Stimulated activated naive CD8-positive, alpha-beta T cell treated with anti-CD3 and anti-CD28 coated beads, Interleukin-15, Interleukin-2, amounts not matched to agents 100 U/mL and 50 U/mL, for 24 hours (primary cell): ENCODE measurements around the gene GET3.
"Not testable (repeated sequence)": the region's sequence is repeated elsewhere in the genome, so short reads cannot be mapped to it uniquely, and the experiment has no call there.

Source experiments
- ATAC-seq: fragments of 150-1000 bp; cut with Tn5 transposase; one replicate; pipeline ENCODE4 v1.10.0; 2021
- DNase-seq: peaks from one replicate; pipeline ENCODE4 v3.0.0; 2021

The GET3 gene

GRCh38 chr19:12715929-12716328 is 21.4 kb upstream of the GET3 start:
- ATAC-seq (no peak), DNase-seq (no peak)

- no peak for DNase-seq
These were observed 17.0 kb upstream of the GET3 start for GRCh38 chr19:12720296-12720695.

GRCh38 chr19:12720851-12721655 is 16.2 kb upstream of the GET3 start:
- no peak for ATAC-seq
- no peak for DNase-seq

More at GRCh38 chr19:12720296-12720695, 17.0 kb upstream of the GET3 start:
- no peak for ATAC-seq

GRCh38 chr19:12721656-12722565 is 15.4 kb upstream of the GET3 start:
- DNase-seq = peak; percentile 62

GRCh38 chr19:12722566-12723380 is 14.5 kb upstream of the GET3 start:
- peak; percentile 93 for DNase-seq
- peak; percentile 88 for ATAC-seq

More at GRCh38 chr19:12721656-12722565, 15.4 kb upstream of the GET3 start:
- ATAC-seq = peak; percentile 34

- DNase-seq (no peak), ATAC-seq (no peak)
These were observed 14.0 kb upstream of the GET3 start for GRCh38 chr19:12723381-12723640.

GRCh38 chr19:12723641-12724426 is 13.5 kb upstream of the GET3 start, which contains the start of gene TNPO2:
TSS of gene TNPO2 (minus strand) at chr19:12723932. CDS start at chr19:12720977, 2,955 bp downstream.
- DNase-seq = peak; percentile 80
- peak; percentile 55 for ATAC-seq

GRCh38 chr19:12725612-12726011 is 11.7 kb upstream of the GET3 start:
- ATAC-seq, DNase-seq: not testable (repeated sequence)

- DNase-seq (no peak), ATAC-seq (no peak)
These were observed 10.3 kb upstream of the GET3 start for GRCh38 chr19:12726988-12727316.

- ATAC-seq (no peak), DNase-seq (no peak)
These were observed 9.4 kb upstream of the GET3 start for GRCh38 chr19:12727745-12728433.

GRCh38 chr19:12730064-12730463 is 7.2 kb upstream of the GET3 start:
- no peak for DNase-seq
- ATAC-seq = no peak

- ATAC-seq (no peak), DNase-seq (no peak)
These were observed 6.0 kb upstream of the GET3 start for GRCh38 chr19:12731337-12731736.

- DNase-seq = peak; percentile 60
- no peak for ATAC-seq
These were observed 3.7 kb upstream of the GET3 start for GRCh38 chr19:12733369-12734214.

- DNase-seq (no peak), ATAC-seq (no peak)
These were observed 596 bp downstream of the GET3 start for GRCh38 chr19:12737835-12738351.

GRCh38 chr19:12745166-12745897 is 8.0 kb downstream of the GET3 start:
- ATAC-seq (no peak), DNase-seq (no peak)

GRCh38 chr19:12748489-12748888 is 11.2 kb downstream of the GET3 start:
- no peak for DNase-seq
- no peak for ATAC-seq

- no peak for ATAC-seq
- no peak for DNase-seq
These were observed 12.7 kb downstream of the GET3 start for GRCh38 chr19:12749938-12750521.

- ATAC-seq = no peak
- DNase-seq = no peak
These were observed 13.6 kb downstream of the GET3 start for GRCh38 chr19:12750851-12751250.

GRCh38 chr19:12751635-12752034 is 14.3 kb downstream of the GET3 start, which contains the start of gene BEST2:
TSS of gene BEST2 (plus strand) at chr19:12751791. CDS start at chr19:12752593, 802 bp downstream.
- no peak for DNase-seq
- no peak for ATAC-seq
